H9 (cell line): ENCODE data around the gene LRRN3. TPM values are rescaled to one million over a fixed set of nuclear protein-coding genes. Genes with fewer than 3 reads are reported as not detected.

Experiments
- DNase-seq: peaks from one replicate; pipeline ENCODE4 v3.0.0-alpha.2; 2017
- H2AFZ ChIP-seq: one replicate; pipeline ENCODE4 v1.6.1; 2013; ENCODE audit warnings: mild to moderate bottlenecking, low read length, control low read depth, moderate library complexity
- H2AK5ac ChIP-seq: 2 replicates; pipeline ENCODE4 v1.6.1; 2013; ENCODE audit warnings: low read length, control low read depth, mixed read lengths; ENCODE audit not compliant: insufficient read length
- H2BK120ac ChIP-seq: one replicate; pipeline ENCODE4 v1.6.1; 2013; ENCODE audit warnings: low read depth, mild to moderate bottlenecking, low read length, control low read depth, inconsistent platforms; ENCODE audit not compliant: poor library complexity, severe bottlenecking
- H2BK12ac ChIP-seq: 2 replicates; pipeline ENCODE4 v1.6.1; 2013; ENCODE audit warnings: low read length, control low read depth, mixed read lengths, low read depth; ENCODE audit not compliant: insufficient read length
- H2BK15ac ChIP-seq: 2 replicates; pipeline ENCODE4 v1.6.1; 2013; ENCODE audit warnings: low read depth, low read length, control low read depth
- H2BK20ac ChIP-seq: one replicate; pipeline ENCODE4 v1.6.1; 2013; ENCODE audit warnings: low read depth, mild to moderate bottlenecking, low read length, control low read depth, inconsistent platforms; ENCODE audit not compliant: poor library complexity, severe bottlenecking
- H2BK5ac ChIP-seq: 2 replicates; pipeline ENCODE4 v1.6.1; 2013; ENCODE audit warnings: low read length, control low read depth, mixed read lengths; ENCODE audit not compliant: insufficient read length
- H3K14ac ChIP-seq: 2 replicates; pipeline ENCODE4 v1.6.1; 2013; ENCODE audit warnings: low read length, control low read depth; ENCODE audit not compliant: insufficient read depth
- H3K18ac ChIP-seq: 2 replicates; pipeline ENCODE4 v1.6.1; 2013; ENCODE audit warnings: low read depth, mild to moderate bottlenecking, mixed read lengths, low read length, control low read depth; ENCODE audit not compliant: insufficient read length
- H3K23ac ChIP-seq: 2 replicates; pipeline ENCODE4 v1.6.1; 2013; ENCODE audit warnings: low read length, control low read depth, mixed read lengths, low read depth; ENCODE audit not compliant: insufficient read length
- H3K23me2 ChIP-seq: 2 replicates; pipeline ENCODE4 v1.6.1; 2013; ENCODE audit warnings: low read depth, mild to moderate bottlenecking, mixed read lengths, low read length, control low read depth; ENCODE audit not compliant: insufficient read length, poor library complexity, severe bottlenecking
- H3K27ac ChIP-seq: 2 replicates; pipeline ENCODE4 v1.5.1; 2013; ENCODE audit warnings: low read length, control low read depth, mixed read lengths, low read depth; ENCODE audit not compliant: insufficient read length
- H3K27me3 ChIP-seq: 2 replicates; pipeline ENCODE4 v1.6.1; 2013; ENCODE audit warnings: low read length, control low read depth, inconsistent platforms; ENCODE audit not compliant: insufficient read depth
- H3K4ac ChIP-seq: 2 replicates; pipeline ENCODE4 v1.6.1; 2013; ENCODE audit warnings: low read depth, mild to moderate bottlenecking, control low read depth, inconsistent platforms, low read length, moderate library complexity
- H3K4me1 ChIP-seq: 2 replicates; pipeline ENCODE4 v1.6.1; 2013; ENCODE audit warnings: low read length, control low read depth, inconsistent platforms; ENCODE audit not compliant: insufficient read depth
- H3K4me2 ChIP-seq: 2 replicates; pipeline ENCODE4 v1.6.1; 2013; ENCODE audit warnings: low read length, control low read depth, mixed read lengths; ENCODE audit not compliant: insufficient read length, insufficient read depth
- H3K56ac ChIP-seq: 2 replicates; pipeline ENCODE4 v1.6.1; 2013; ENCODE audit warnings: low read depth, mild to moderate bottlenecking, mixed read lengths, low read length, control low read depth; ENCODE audit not compliant: insufficient read length
- H3K79me1 ChIP-seq: 2 replicates; pipeline ENCODE4 v1.6.1; 2013; ENCODE audit warnings: low read depth, mild to moderate bottlenecking, moderate library complexity, low read length, control low read depth, inconsistent platforms; ENCODE audit not compliant: insufficient read depth, poor library complexity, severe bottlenecking
- H3K79me2 ChIP-seq: 2 replicates; pipeline ENCODE4 v1.6.1; 2013; ENCODE audit warnings: low read length, control low read depth, inconsistent platforms; ENCODE audit not compliant: insufficient read depth
- H3K9ac ChIP-seq: 2 replicates; pipeline ENCODE4 v1.6.1; 2013; ENCODE audit warnings: low read length, control low read depth, mixed read lengths; ENCODE audit not compliant: insufficient read length; ENCODE audit errors: extremely low read depth
- H3K9me3 ChIP-seq: one replicate; pipeline ENCODE4 v1.6.1; 2013; ENCODE audit warnings: low read depth, low read length, inconsistent platforms; ENCODE audit not compliant: control insufficient read depth
- H3T11ph ChIP-seq: one replicate; pipeline ENCODE4 v1.6.1; 2013; ENCODE audit warnings: mild to moderate bottlenecking, low read length, control low read depth, inconsistent platforms
- H4K20me1 ChIP-seq: one replicate; pipeline ENCODE4 v1.6.1; 2013; ENCODE audit not compliant: control insufficient read depth, insufficient read length, insufficient read depth
- H4K5ac ChIP-seq: 2 replicates; pipeline ENCODE4 v1.6.1; 2013; ENCODE audit warnings: low read depth, mild to moderate bottlenecking, mixed read lengths, low read length, control low read depth; ENCODE audit not compliant: insufficient read length
- H4K8ac ChIP-seq: replicated peaks from 2 replicates; pipeline ENCODE4 v1.6.1; 2013; ENCODE audit warnings: low read length, control low read depth, mixed read lengths, low read depth; ENCODE audit not compliant: insufficient read length
- H4K91ac ChIP-seq: 2 replicates; pipeline ENCODE4 v1.6.1; 2013; ENCODE audit warnings: low read depth, mild to moderate bottlenecking, moderate library complexity, mixed read lengths, low read length, control low read depth; ENCODE audit not compliant: insufficient read length
- H3K27ac Mint-ChIP-seq, 3 experiments: 2 replicates in 2 of 3; 3 replicates in 1 of 3; pipeline ENCODE4 v1.8.0; 2020 to 2021; ENCODE audit warnings: mixed read lengths in 3 of 3, mild to moderate bottlenecking in 1 of 3, moderate library complexity in 1 of 3
- H3K27me3 Mint-ChIP-seq: 2 replicates; pipeline ENCODE4 v1.8.0; 2021; ENCODE audit warnings: low read depth, mild to moderate bottlenecking, moderate library complexity, mixed read lengths
- H3K36me3 Mint-ChIP-seq, 3 experiments: 2 replicates in 2 of 3; 3 replicates in 1 of 3; pipeline ENCODE4 v1.8.0; 2020 to 2021; ENCODE audit warnings: low read depth in 3 of 3, mixed read lengths in 3 of 3; ENCODE audit not compliant: insufficient read depth in 1 of 3
- H3K4me1 Mint-ChIP-seq, 2 experiments: 2 replicates each; pipeline ENCODE4 v1.8.0; 2020; ENCODE audit warnings: mixed read lengths in 2 of 2
- H3K4me3 Mint-ChIP-seq, 2 experiments: 2 replicates in 1 of 2; 3 replicates in 1 of 2; pipeline ENCODE4 v1.8.0; 2020 to 2021; ENCODE audit warnings: mild to moderate bottlenecking in 2 of 2, mixed read lengths in 2 of 2, moderate library complexity in 1 of 2
- H3K9me3 Mint-ChIP-seq, 2 experiments: 2 replicates in 1 of 2; 3 replicates in 1 of 2; pipeline ENCODE4 v1.8.0; 2020; ENCODE audit warnings: mild to moderate bottlenecking in 2 of 2, mixed read lengths in 2 of 2, moderate library complexity in 1 of 2
- CTCF ChIP-seq: fragments of 200-600 bp; sonication (generic); conservative IDR thresholded peaks from 3 replicates; pipeline ENCODE4 v1.8.0; 2021; ENCODE audit warnings: antibody characterized with exemption, mild to moderate bottlenecking
- WGBS: extraction: QIAGEN DNeasy Blood & Tissue Kit; methylation state at CpG from one replicate; pipeline ENCODE4 v1.1.7; 2013; ENCODE audit warnings: missing lambda C conversion rate, low lambda C conversion rate, mixed read lengths; ENCODE audit not compliant: insufficient read length; ENCODE audit errors: extremely low coverage; 5-methylcytosine and 5-hydroxymethylcytosine counted together
- total RNA-seq: library from RNA; stranded (reverse); gene quantifications from 2 replicates; pipeline ENCODE4 v1.2.1, GENCODE V29; 2021

The LRRN3 gene
- total RNA-seq, 1 experiment from 2014 or later = 0.77 TPM

GRCh38 chr7:111107579-111107978, 16.7 kb downstream of the LRRN3 start:
- Histone ChIP-seq H2AK5ac (no peak overlapping the region), H2BK20ac (no peak overlapping the region), H3K14ac (no peak overlapping the region), H3K18ac (no peak overlapping the region), H2BK12ac (no peak overlapping the region), H3K27ac (no peak overlapping the region), H4K8ac (no peak overlapping the region), H3K4me1 (no peaks in the 10 kb centered on the region; the same call in 1 of the 2 replicates), H4K5ac (no peak overlapping the region), H3T11ph (no peak overlapping the region), H3K56ac (no peak overlapping the region), H2BK5ac (no peak overlapping the region), H3K79me1 (no peaks in the 10 kb centered on the region), H4K91ac (no peak overlapping the region), H2BK120ac (no peak overlapping the region), H3K23me2 (no peaks in the 10 kb centered on the region), H2AFZ (no peak overlapping the region), H3K79me2 (no peaks in the 10 kb centered on the region), H2BK15ac (no peak overlapping the region), H3K23ac (no peak overlapping the region), H3K4ac (no peak overlapping the region), H3K4me2 (no peak overlapping the region), H4K20me1 (no peaks in the 10 kb centered on the region), H3K9me3 (no peaks in the 10 kb centered on the region), H3K27me3 (no peaks in the 10 kb centered on the region), H3K9ac (no peak overlapping the region)
- no peaks in the 10 kb centered on the region for H3K9me3 Mint-ChIP-seq
- H3K27me3 Mint-ChIP-seq = no peaks in the 10 kb centered on the region
- no peak overlapping the region for H3K4me3 Mint-ChIP-seq
- H3K36me3 Mint-ChIP-seq = no peaks in the 10 kb centered on the region; a peak in 1 of 7 replicates
- peaks cover 25 to 28% of the 10 kb centered on the region in 2 experiments for H3K4me1 Mint-ChIP-seq
- no peak for DNase-seq
- H3K27ac Mint-ChIP-seq = no peak overlapping the region
- no CpG with 5 or more reads among the region's 1 CpG for WGBS
- TF ChIP-seq CTCF = no peak
